ENCODE results near the gene KCNN1. TPM values are rescaled to one million over a fixed set of nuclear protein-coding genes. Genes with fewer than 3 reads are reported as not detected.

Gene KCNN1
- total RNA-seq, 1 experiment from 2014 or later: 0.90 TPM

GRCh38 chr19:17998827-17999150, 31.9 kb downstream of the KCNN1 start:
- ChIA-PET CTCF (interaction anchor here (0.5 to 2.6 kb wide), 3 partner anchors 52 to 61 kb away, joined by 3 to 23 read pairs (median 6); no protein-coding TSS in a partner anchor), POLR2A (interaction anchor here (0.6 kb wide), 1 partner anchor 62 kb away, joined by 12 read pairs; no protein-coding TSS in a partner anchor)
- no peak for ATAC-seq
- BruUV-seq (replicated peaks): no TSS peak
- no peak overlapping the region for H3K4me3 ChIP-seq (ENCODE audit: low read depth in 2 of 2, low read length in 2 of 2)
- no peaks in the 10 kb centered on the region; the same call in 1 of the 2 replicates for H3K36me3 ChIP-seq (ENCODE audit: control insufficient read depth, insufficient read depth, low read length)
- DNase-seq (ENCODE audit: low read depth, low spot score): no peak
- no peak for TF ChIP-seq TCF7L2 (IDR thresholded peaks at IDR 0.05; ENCODE audit: low read depth, low read length)
- TF ChIP-seq REST (IDR thresholded peaks at IDR 0.05; ENCODE audit: insufficient read depth in 1 of 2, low read depth in 2 of 2, low read length in 1 of 2): no peak
- TF ChIP-seq CTCF (IDR thresholded peaks at IDR 0.05): no peak
- TF ChIP-seq SIN3A (IDR thresholded peaks at IDR 0.05; ENCODE audit: borderline replicate concordance, insufficient read depth, low read depth, low read length): no peak
- peak overlapping the region; percentile 61; the same call in 1 of the 2 replicates for H3K27ac ChIP-seq (ENCODE audit: low read length)
- H3K4me1 ChIP-seq (ENCODE audit: control insufficient read depth, insufficient read depth, low read length): peaks cover 13% of the 10 kb centered on the region
- in situ Hi-C loops (cut with HindIII; ENCODE audit: low pct_unique_long_range_greater_than_20kb, low sequenced_read_pairs) (no loop called here), intact Hi-C loops (cut with micrococcal nuclease; ENCODE audit: unreplicated experiment) (no loop called here)
- H3K9me3 ChIP-seq (ENCODE audit: control insufficient read depth, insufficient read depth, low read depth, low read length): no peaks in the 10 kb centered on the region
- H3K27me3 ChIP-seq (ENCODE audit: control insufficient read depth, insufficient read depth, low read length): no peaks in the 10 kb centered on the region

GRCh38 chr19:17999684-18000479, 33.0 kb downstream of the KCNN1 start:
- no peak for DNase-seq (ENCODE audit: low read depth, low spot score)
- in situ Hi-C loops (cut with HindIII; ENCODE audit: low pct_unique_long_range_greater_than_20kb, low sequenced_read_pairs) (no loop called here), intact Hi-C loops (cut with micrococcal nuclease; ENCODE audit: unreplicated experiment) (no loop called here)
- ChIA-PET CTCF (interaction anchor here (0.6 to 1.0 kb wide), 4 partner anchors 17 to 383 kb away, joined by 3 to 5 read pairs (median 4); no protein-coding TSS in a partner anchor), POLR2A (interaction anchor here (0.5 to 0.7 kb wide), 4 partner anchors 30 to 275 kb away, joined by 5 to 9 read pairs (median 8); no protein-coding TSS in a partner anchor)
- Histone ChIP-seq H3K27me3 (ENCODE audit: control insufficient read depth, insufficient read depth, low read length) (no peaks in the 10 kb centered on the region), H3K27ac (ENCODE audit: low read length) (peak overlapping the region; percentile 88), H3K4me3 (ENCODE audit: low read depth in 2 of 2, low read length in 2 of 2) (no peak overlapping the region; a peak in 1 of 4 replicates), H3K36me3 (ENCODE audit: control insufficient read depth, insufficient read depth, low read length) (no peaks in the 10 kb centered on the region; the same call in 1 of the 2 replicates), H3K9me3 (ENCODE audit: control insufficient read depth, insufficient read depth, low read depth, low read length) (no peaks in the 10 kb centered on the region), H3K4me1 (ENCODE audit: control insufficient read depth, insufficient read depth, low read length) (peaks cover 13% of the 10 kb centered on the region)
- no TSS peak for BruUV-seq (replicated peaks)
- no peak for TF ChIP-seq POLR2AphosphoS5 (IDR thresholded peaks at IDR 0.05; ENCODE audit: low read depth, low read length)
- no peak for TF ChIP-seq REST (IDR thresholded peaks at IDR 0.05; ENCODE audit: insufficient read depth in 1 of 2, low read depth in 2 of 2, low read length in 1 of 2)
- no peak for TF ChIP-seq TCF7L2 (IDR thresholded peaks at IDR 0.05; ENCODE audit: low read depth, low read length)
- TF ChIP-seq CTCF (IDR thresholded peaks at IDR 0.05): no peak
- no peak for TF ChIP-seq SIN3A (IDR thresholded peaks at IDR 0.05; ENCODE audit: borderline replicate concordance, insufficient read depth, low read depth, low read length)
- no peak for ATAC-seq

All from Panc1 (cell line).